GM12891 (cell line): ENCODE measurements around the gene SPON1.

ENCODE experiments used
- DNase-seq: peaks from one replicate; pipeline ENCODE4 v3.0.0; 2011; ENCODE audit warnings: low spot score; ENCODE audit not compliant: insufficient read length
- FAIRE-seq: peaks from 2 replicates; lab custom pipeline; 2011; peaks lifted over from hg19 to GRCh38; lab: Jason Lieb, UNC
- PAX5 ChIP-seq: IDR thresholded peaks from 2 replicates; pipeline ENCODE4 v1.6.1; 2011; ENCODE audit warnings: low read length, moderate library complexity, mild to moderate bottlenecking; ENCODE audit not compliant: insufficient read depth, severe bottlenecking
- POLR2A ChIP-seq: IDR thresholded peaks from 2 replicates; pipeline ENCODE4 v1.6.1; 2011; ENCODE audit warnings: low read depth, low read length, control low read depth
- POLR2AphosphoS5 ChIP-seq: IDR thresholded peaks from 2 replicates; pipeline ENCODE4 v1.6.1; 2011; ENCODE audit warnings: low read depth, low read length, control low read depth
- POU2F2 ChIP-seq: IDR thresholded peaks from 2 replicates; pipeline ENCODE4 v1.6.1; 2011; ENCODE audit warnings: low read depth, mild to moderate bottlenecking, control low read depth, low read length, moderate library complexity
- SPI1 ChIP-seq: IDR thresholded peaks from 2 replicates; pipeline ENCODE4 v1.6.1; 2011; ENCODE audit warnings: low read depth, low read length, control low read depth
- TAF1 ChIP-seq: IDR thresholded peaks from 2 replicates; pipeline ENCODE4 v1.6.1; 2011; ENCODE audit warnings: low read depth, low read length, control low read depth

The SPON1 gene

GRCh38 chr11:13944911-13945425 lies 17.6 kb upstream of the SPON1 start:
- no peak for TF ChIP-seq POLR2AphosphoS5
- TF ChIP-seq POLR2A = no peak
- TF ChIP-seq POU2F2 = no peak
- TF ChIP-seq PAX5 = no peak
- no peak for TF ChIP-seq SPI1
- no peak for TF ChIP-seq TAF1
- DNase-seq (no peak), FAIRE-seq (no peak)

- no peak for TF ChIP-seq PAX5
- TF ChIP-seq TAF1 = no peak
- TF ChIP-seq POLR2AphosphoS5 = no peak
- no peak for TF ChIP-seq POLR2A
- TF ChIP-seq POU2F2 = no peak
- no peak for TF ChIP-seq SPI1
- DNase-seq (no peak), FAIRE-seq (no peak)
Measured at GRCh38 chr11:13947379-13947778, 15.1 kb upstream of the SPON1 start.

DNA sequence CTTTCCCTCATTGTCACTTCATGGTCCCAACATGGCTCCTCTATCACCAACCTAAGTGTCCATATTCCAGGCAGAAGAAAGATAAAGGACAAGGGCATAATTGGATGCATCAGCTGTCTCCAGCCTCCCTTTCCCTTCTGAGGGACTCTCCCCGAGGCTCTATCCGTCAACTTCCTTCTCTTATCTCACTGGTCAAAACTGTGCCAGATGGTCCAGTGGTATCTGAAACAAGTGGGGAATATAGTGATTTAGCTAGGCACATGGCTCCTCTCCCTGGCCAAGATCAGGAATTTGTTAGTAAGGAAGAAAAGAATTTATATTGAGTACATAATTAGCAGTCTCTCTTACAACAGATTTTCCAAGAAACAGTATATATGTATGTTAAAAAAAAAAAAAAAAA lies 12.6 kb upstream of the SPON1 start:
- no peak for DNase-seq
- no peak for TF ChIP-seq SPI1
- TF ChIP-seq PAX5 = no peak
- no peak for TF ChIP-seq POLR2A
- no peak for TF ChIP-seq POLR2AphosphoS5
- TF ChIP-seq TAF1 = no peak
- no peak for TF ChIP-seq POU2F2
- no peak for FAIRE-seq

DNA sequence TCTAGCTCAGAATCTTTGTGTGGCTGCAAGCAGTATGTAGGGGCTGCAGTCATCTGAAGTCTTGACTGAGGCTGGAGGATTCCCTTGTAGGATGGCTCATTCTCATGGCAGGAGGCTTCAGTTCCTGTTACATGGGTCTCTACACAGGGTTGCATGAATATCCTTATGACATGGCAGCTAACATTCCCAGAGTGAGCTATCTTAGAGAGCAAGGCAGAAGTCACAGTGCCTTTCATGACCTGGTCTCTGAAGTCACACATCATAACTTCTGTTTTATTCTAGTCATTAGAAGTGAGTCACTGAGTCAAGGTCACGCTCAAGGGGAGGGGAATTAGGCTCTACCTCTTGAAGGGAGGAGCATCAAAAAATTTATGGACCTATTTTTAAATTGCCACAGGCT lies 10.3 kb upstream of the SPON1 start:
- FAIRE-seq = no peak
- DNase-seq = no peak
- TF ChIP-seq TAF1 (no peak), PAX5 (no peak)

GRCh38 chr11:13952668-13953067 lies 9.9 kb upstream of the SPON1 start:
- no peak for FAIRE-seq
- DNase-seq = no peak
- TF ChIP-seq POLR2AphosphoS5 (no peak), TAF1 (no peak), SPI1 (no peak), POLR2A (no peak), POU2F2 (no peak), PAX5 (no peak)

DNA sequence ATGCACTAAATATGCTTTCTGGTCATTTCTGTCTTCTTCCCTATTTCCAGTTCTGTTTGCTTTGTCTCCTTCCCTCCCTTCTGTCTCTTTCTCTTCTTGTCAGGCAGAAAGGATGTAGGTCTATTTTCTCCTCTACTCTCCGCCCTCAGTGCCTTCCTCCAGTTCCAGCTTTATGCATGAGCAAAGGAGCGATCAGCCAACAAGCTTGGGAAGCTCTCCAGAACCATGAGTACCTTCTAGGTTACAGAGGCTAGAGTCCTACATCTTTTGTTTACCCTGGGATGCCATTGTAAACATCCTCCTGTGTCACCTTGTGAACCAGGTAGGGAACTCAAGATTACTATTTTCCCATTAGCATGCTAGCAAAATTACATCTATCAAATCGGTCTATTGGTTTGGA lies 7.9 kb upstream of the SPON1 start:
- DNase-seq (no peak), FAIRE-seq (no peak)
- TF ChIP-seq POLR2A = no peak
- TF ChIP-seq SPI1 = no peak

GRCh38 chr11:13955971-13956421 lies 6.5 kb upstream of the SPON1 start:
- TF ChIP-seq POU2F2 = no peak
- FAIRE-seq (peak; percentile 78), DNase-seq (no peak)

- no peak for FAIRE-seq
- TF ChIP-seq POLR2A = no peak
- TF ChIP-seq POLR2AphosphoS5 = no peak
- TF ChIP-seq POU2F2 = no peak
- TF ChIP-seq TAF1 = no peak
- no peak for TF ChIP-seq PAX5
- TF ChIP-seq SPI1 = no peak
- no peak for DNase-seq
Measured at GRCh38 chr11:13956988-13957387, 5.5 kb upstream of the SPON1 start.

- DNase-seq = no peak
- TF ChIP-seq SPI1 (no peak), POLR2AphosphoS5 (no peak), POLR2A (no peak), POU2F2 (no peak), TAF1 (no peak), PAX5 (no peak)
- FAIRE-seq = no peak
Measured at GRCh38 chr11:13958641-13959400, 3.7 kb upstream of the SPON1 start.

- TF ChIP-seq PAX5 = no peak
- no peak for TF ChIP-seq TAF1
- no peak for TF ChIP-seq POLR2A
- TF ChIP-seq POLR2AphosphoS5 = no peak
- no peak for TF ChIP-seq POU2F2
- TF ChIP-seq SPI1 = no peak
- FAIRE-seq (no peak), DNase-seq (no peak)
Measured at GRCh38 chr11:13962198-13962561, 343 bp upstream of the SPON1 start.
